Erythroblast (primary cell): ENCODE measurements around the gene GNE.

Source experiments
- GATA1 ChIP-seq: IDR thresholded peaks from 2 replicates; pipeline ENCODE4 v1.6.1; 2011; ENCODE audit warnings: low read depth, mild to moderate bottlenecking, control low read depth, low read length, moderate library complexity
- POLR2A ChIP-seq: IDR thresholded peaks from 2 replicates; pipeline ENCODE4 v1.6.1; 2011; ENCODE audit warnings: mild to moderate bottlenecking, low read length

DNA sequence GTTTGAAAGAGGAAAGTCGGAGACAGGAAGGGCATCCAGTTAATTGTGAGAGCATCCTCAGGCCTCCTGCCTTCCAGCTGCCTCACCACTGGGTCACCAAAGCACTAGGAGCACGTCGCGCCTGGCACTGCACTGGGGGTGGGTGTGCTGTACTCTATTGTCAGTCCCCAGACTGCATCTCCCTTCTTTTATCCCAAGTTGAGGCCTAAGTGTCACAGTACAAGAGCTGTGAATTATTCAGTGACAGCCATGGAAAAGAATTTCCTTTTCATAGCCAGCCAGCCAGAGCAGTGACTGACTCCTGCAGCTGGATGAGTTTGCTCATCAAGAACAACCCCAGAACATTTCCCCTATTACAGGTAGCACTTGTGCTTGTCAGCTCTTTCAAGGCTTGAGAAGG is 51.2 kb downstream of the GNE start:
- TF ChIP-seq POLR2A (no peak), GATA1 (no peak)
